Naive B cell (primary cell): ENCODE data around the gene MASP2. TPM values are rescaled to one million over a fixed set of nuclear protein-coding genes. Genes with fewer than 3 reads are reported as not detected.
"Not testable (repeated sequence)": the region's sequence is repeated elsewhere in the genome, so short reads cannot be mapped to it uniquely, and the experiment has no call there.

Source experiments
- ATAC-seq, 2 donors: fragments of 150-1000 bp; cut with Tn5 transposase; 2 replicates each; pipeline ENCODE4 v1.10.0; 2021; ENCODE audit warnings: low read depth in 2 of 2, mild to moderate bottlenecking in 2 of 2, moderate library complexity in 2 of 2
- DNase-seq: peaks from one replicate; pipeline ENCODE4 v3.0.0; 2022
- H3K27ac Mint-ChIP-seq, 6 donors: one replicate each; pipeline ENCODE4 v1.8.0; 2020 to 2022; ENCODE audit warnings: mild to moderate bottlenecking in 6 of 6, mixed read lengths in 6 of 6, moderate library complexity in 5 of 6, inconsistent platforms in 2 of 6
- H3K27me3 Mint-ChIP-seq, 3 donors: one replicate each; pipeline ENCODE4 v1.8.0; 2021 to 2022; ENCODE audit warnings: mixed read lengths in 3 of 3, mild to moderate bottlenecking in 1 of 3
- H3K36me3 Mint-ChIP-seq, 2 donors: one replicate each; pipeline ENCODE4 v1.8.0; 2020 to 2022; ENCODE audit warnings: mixed read lengths in 2 of 2, inconsistent platforms in 1 of 2, mild to moderate bottlenecking in 1 of 2
- H3K4me1 Mint-ChIP-seq, 3 donors: one replicate each; pipeline ENCODE4 v1.8.0; 2020 to 2022; ENCODE audit warnings: mixed read lengths in 3 of 3, inconsistent platforms in 1 of 3, mild to moderate bottlenecking in 1 of 3, moderate library complexity in 1 of 3
- H3K4me3 Mint-ChIP-seq, 8 donors: one replicate each; pipeline ENCODE4 v1.8.0; 2020 to 2022; ENCODE audit warnings: mild to moderate bottlenecking in 8 of 8, mixed read lengths in 8 of 8, moderate library complexity in 8 of 8, inconsistent platforms in 2 of 8
- H3K9me3 Mint-ChIP-seq, 7 donors: one replicate each; pipeline ENCODE4 v1.8.0; 2020 to 2022; ENCODE audit warnings: mixed read lengths in 7 of 7, mild to moderate bottlenecking in 5 of 7, inconsistent platforms in 2 of 7, moderate library complexity in 1 of 7
- polyA plus RNA-seq, 6 donors: library from polyadenylated mRNA; unstranded; fragments of 300-500 nt; fragmentation: Illumina TruSeq; gene quantifications; one replicate each; pipeline ENCODE4 v1.2.3, GENCODE V29; 2021; ENCODE audit warnings: low read depth in 6 of 6

Gene MASP2
- polyA plus RNA-seq, 6 donors from 2014 or later: 0.10 to 0.26 TPM; not detected in 4

- Mint-ChIP-seq H3K36me3 (no peaks in the 10 kb centered on the region), H3K27me3 (no peaks in the 10 kb centered on the region), H3K4me1 (peaks cover 1 to 8% (median 5%) of the 10 kb centered on the region in 3 donors)
Observed at GRCh38 chr1:11053758-11054137, 6.7 kb upstream of the MASP2 start.

GRCh38 chr1:11052839-11053757, 6.1 kb upstream of the MASP2 start:
- Mint-ChIP-seq H3K36me3 (no peaks in the 10 kb centered on the region), H3K9me3 (no peaks in the 10 kb centered on the region), H3K4me1 (peaks cover 0 to 6% (median 5%) of the 10 kb centered on the region in 3 donors), H3K4me3 (no peak overlapping the region), H3K27ac (no peak overlapping the region), H3K27me3 (no peaks in the 10 kb centered on the region)
- DNase-seq (no peak), ATAC-seq (no peak)

More at GRCh38 chr1:11053758-11054137, 6.7 kb upstream of the MASP2 start:
- no peaks in the 10 kb centered on the region for H3K9me3 Mint-ChIP-seq
- no peak overlapping the region for H3K4me3 Mint-ChIP-seq
- DNase-seq (no peak), ATAC-seq (no peak)
- H3K27ac Mint-ChIP-seq: no peak overlapping the region

GRCh38 chr1:11051781-11052511, 4.9 kb upstream of the MASP2 start:
- DNase-seq: no peak

GRCh38 chr1:11051121-11051520, 4.1 kb upstream of the MASP2 start:
- not testable (repeated sequence) for ATAC-seq, H3K27me3 Mint-ChIP-seq, H3K4me1 Mint-ChIP-seq, H3K9me3 Mint-ChIP-seq, H3K4me3 Mint-ChIP-seq, DNase-seq, H3K36me3 Mint-ChIP-seq
- peak overlapping the region in 1 of 6 donors; percentile 17 for H3K27ac Mint-ChIP-seq

More at GRCh38 chr1:11051781-11052511, 4.9 kb upstream of the MASP2 start:
- no peak for ATAC-seq
- H3K27me3 Mint-ChIP-seq: no peaks in the 10 kb centered on the region
- peak overlapping the region in 3 of 6 donors; percentile 7 to 60 (median 32) for H3K27ac Mint-ChIP-seq
- peaks cover 0 to 5% (median under 1%) of the 10 kb centered on the region in 3 donors for H3K4me1 Mint-ChIP-seq
- no peaks in the 10 kb centered on the region for H3K36me3 Mint-ChIP-seq
- H3K4me3 Mint-ChIP-seq: no peak overlapping the region
- H3K9me3 Mint-ChIP-seq: no peaks in the 10 kb centered on the region

GRCh38 chr1:11046270-11046566, 821 bp downstream of the MASP2 start:
- no peak overlapping the region for H3K4me3 Mint-ChIP-seq
- no peaks in the 10 kb centered on the region for H3K27me3 Mint-ChIP-seq
- H3K4me1 Mint-ChIP-seq: no peaks in the 10 kb centered on the region
- no peak overlapping the region for H3K27ac Mint-ChIP-seq
- DNase-seq (no peak), ATAC-seq (no peak)
- no peaks in the 10 kb centered on the region for H3K36me3 Mint-ChIP-seq
- no peaks in the 10 kb centered on the region for H3K9me3 Mint-ChIP-seq

GRCh38 chr1:11045428-11046269, 1.4 kb downstream of the MASP2 start:
- no peak overlapping the region for H3K4me3 Mint-ChIP-seq
- no peaks in the 10 kb centered on the region for H3K36me3 Mint-ChIP-seq
- ATAC-seq (no peak), DNase-seq (no peak)
- no peak overlapping the region for H3K27ac Mint-ChIP-seq
- no peaks in the 10 kb centered on the region for H3K4me1 Mint-ChIP-seq
- no peaks in the 10 kb centered on the region for H3K9me3 Mint-ChIP-seq
- H3K27me3 Mint-ChIP-seq: no peaks in the 10 kb centered on the region

GRCh38 chr1:11044849-11045427, 2.1 kb downstream of the MASP2 start:
- no peak overlapping the region for H3K4me3 Mint-ChIP-seq
- H3K36me3 Mint-ChIP-seq: no peaks in the 10 kb centered on the region
- H3K27me3 Mint-ChIP-seq: no peaks in the 10 kb centered on the region
- H3K4me1 Mint-ChIP-seq: no peaks in the 10 kb centered on the region
- H3K27ac Mint-ChIP-seq: no peak overlapping the region
- DNase-seq (no peak), ATAC-seq (no peak)
- H3K9me3 Mint-ChIP-seq: no peaks in the 10 kb centered on the region

GRCh38 chr1:11044086-11044848, 2.8 kb downstream of the MASP2 start:
- ATAC-seq (no peak), DNase-seq (no peak)
- Mint-ChIP-seq H3K27ac (no peak overlapping the region), H3K27me3 (no peaks in the 10 kb centered on the region), H3K4me1 (no peaks in the 10 kb centered on the region), H3K36me3 (no peaks in the 10 kb centered on the region), H3K9me3 (no peaks in the 10 kb centered on the region), H3K4me3 (no peak overlapping the region)

GRCh38 chr1:11042995-11043874, 3.8 kb downstream of the MASP2 start:
- DNase-seq: no peak
- H3K9me3 Mint-ChIP-seq: no peaks in the 10 kb centered on the region

GRCh38 chr1:11042065-11042464, 5.0 kb downstream of the MASP2 start:
- Mint-ChIP-seq H3K36me3 (no peaks in the 10 kb centered on the region), H3K4me3 (no peak overlapping the region), H3K27me3 (peaks cover 0 to 5% (median 0%) of the 10 kb centered on the region in 3 donors), H3K27ac (no peak overlapping the region), H3K9me3 (no peaks in the 10 kb centered on the region), H3K4me1 (peaks cover 0 to 5% (median 0%) of the 10 kb centered on the region in 3 donors)
- ATAC-seq (no peak), DNase-seq (no peak)

More at GRCh38 chr1:11042995-11043874, 3.8 kb downstream of the MASP2 start:
- ATAC-seq: no peak
- Mint-ChIP-seq H3K4me3 (no peak overlapping the region), H3K4me1 (no peaks in the 10 kb centered on the region), H3K36me3 (no peaks in the 10 kb centered on the region), H3K27me3 (no peaks in the 10 kb centered on the region), H3K27ac (no peak overlapping the region)

- Mint-ChIP-seq H3K36me3 (no peaks in the 10 kb centered on the region), H3K27ac (no peak overlapping the region), H3K4me1 (peaks cover 0 to 5% (median 0%) of the 10 kb centered on the region in 3 donors), H3K4me3 (no peak overlapping the region), H3K9me3 (no peaks in the 10 kb centered on the region), H3K27me3 (peaks cover 0 to 5% (median 0%) of the 10 kb centered on the region in 3 donors)
- DNase-seq (no peak), ATAC-seq (no peak)
Observed at GRCh38 chr1:11041048-11041447, 6.0 kb downstream of the MASP2 start.

GRCh38 chr1:11040105-11040429, 7.0 kb downstream of the MASP2 start:
- not testable (repeated sequence) for ATAC-seq, H3K4me3 Mint-ChIP-seq, H3K36me3 Mint-ChIP-seq, H3K27me3 Mint-ChIP-seq, H3K9me3 Mint-ChIP-seq, H3K27ac Mint-ChIP-seq, H3K4me1 Mint-ChIP-seq, DNase-seq
